Prostate gland (tissue), 2 donors: ENCODE results near the gene DUSP14. TPM values are rescaled to one million over a fixed set of nuclear protein-coding genes. Genes with fewer than 3 reads are reported as not detected.

Experiments used
- DNase-seq: peaks from one replicate; pipeline ENCODE4 v3.0.0-alpha.2; 2019; ENCODE audit warnings: low spot score
- H3K27ac ChIP-seq, 2 donors: fragments of 200-600 bp; sonication (generic); 2 replicates each; pipeline ENCODE4 v1.5.1; 2017 to 2019
- H3K27me3 ChIP-seq: fragments of 200-600 bp; sonication (generic); replicated peaks from 2 replicates; pipeline ENCODE4 v1.5.1; 2019; ENCODE audit not compliant: insufficient read depth
- H3K36me3 ChIP-seq, 2 donors: fragments of 200-600 bp; sonication (generic); 1 replicate in 1 of 2; 2 replicates in 1 of 2; pipeline versions ENCODE4 v1.5.1 to v1.8.1; 2017 to 2019
- H3K4me1 ChIP-seq: fragments of 200-600 bp; sonication (generic); replicated peaks from 2 replicates; pipeline ENCODE4 v1.5.1; 2019
- H3K4me3 ChIP-seq, 2 donors: fragments of 200-600 bp; sonication (generic); 2 replicates each; pipeline ENCODE4 v1.5.1; 2017 to 2019
- H3K9me3 ChIP-seq: fragments of 200-600 bp; sonication (generic); 2 replicates; pipeline ENCODE4 v1.5.1; 2017
- POLR2A ChIP-seq: fragments of 450-650 bp; IDR thresholded peaks from one replicate; pipeline ENCODE4 v1.6.1; 2016; ENCODE audit warnings: antibody characterized with exemption, mild to moderate bottlenecking
- POLR2AphosphoS5 ChIP-seq: sonication (generic); formaldehyde crosslinking; IDR thresholded peaks from one replicate; pipeline ENCODE4 v1.6.1; 2017; ENCODE audit warnings: antibody characterized with exemption
- WGBS: methylation state at CpG from one replicate; pipeline ENCODE4 v1.1.5; 2018; 5-methylcytosine and 5-hydroxymethylcytosine counted together
- intact Hi-C: fragments of 100-400 bp; cut with DNase I; formaldehyde crosslinking; loops from one replicate; pipeline ENCODE4 v1.14.2; 2022
- total RNA-seq, 2 donors: library from RNA; depleted of rRNA; stranded (reverse); fragments of >200 nt; gene quantifications; one replicate each; pipeline ENCODE4 v1.1.0, GENCODE V29; 2016
- TF ChIP-seq, protein P1 (sequence below), 4 experiments: fragments of 200-600 bp in 2 of 4; fragments of 450-650 bp in 2 of 4; sonication (generic) in 2 of 4; IDR thresholded peaks; 1 replicate in 3 of 4; 2 replicates in 1 of 4; pipeline ENCODE4 v1.5.1; 2016 to 2019; ENCODE audit warnings: antibody characterized with exemption in 4 of 4, mild to moderate bottlenecking in 2 of 4, moderate library complexity in 2 of 4

Gene DUSP14
- total RNA-seq, 2 donors from 2014 or later, result 28.7 to 31.0 TPM

DNA sequence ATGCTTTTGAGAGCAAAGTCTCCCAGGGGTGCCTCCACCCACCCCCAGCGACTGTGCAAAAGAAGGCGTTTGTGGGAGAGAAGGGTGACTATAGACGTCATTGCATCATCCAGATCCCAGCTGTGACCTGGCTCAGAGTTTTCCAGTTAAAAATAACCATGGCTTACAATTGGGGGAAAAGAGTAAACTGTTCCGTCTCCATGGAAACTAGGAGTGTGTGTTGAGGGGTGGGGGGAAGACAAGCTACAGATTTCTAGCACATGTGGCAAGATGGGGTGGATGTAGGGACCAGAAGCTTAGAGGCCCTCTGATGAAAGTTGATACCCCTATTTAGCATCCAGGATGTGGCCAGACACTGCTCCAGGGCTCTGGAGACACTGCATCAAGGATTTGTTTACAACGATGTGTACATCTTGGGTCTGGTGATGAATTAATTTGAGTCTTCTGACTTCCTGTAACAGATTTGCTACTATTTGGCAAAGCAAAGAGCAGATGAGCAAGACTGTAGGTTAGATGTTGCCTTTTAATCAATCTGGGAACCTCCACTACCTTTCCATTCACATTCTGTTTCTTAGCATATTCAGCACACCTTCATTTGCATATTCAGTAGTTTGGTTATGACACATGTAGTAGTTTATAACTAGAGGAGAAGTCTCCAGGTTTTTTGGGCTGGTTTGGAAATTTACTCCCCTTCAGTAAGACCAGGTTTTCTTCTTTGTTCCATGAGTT lies 6.2 kb upstream of the DUSP14 start:
- WGBS, result 53% methylated on average over 5 of the region's 5 CpGs
- no peaks in the 10 kb centered on the region for H3K27me3 ChIP-seq

DNA sequence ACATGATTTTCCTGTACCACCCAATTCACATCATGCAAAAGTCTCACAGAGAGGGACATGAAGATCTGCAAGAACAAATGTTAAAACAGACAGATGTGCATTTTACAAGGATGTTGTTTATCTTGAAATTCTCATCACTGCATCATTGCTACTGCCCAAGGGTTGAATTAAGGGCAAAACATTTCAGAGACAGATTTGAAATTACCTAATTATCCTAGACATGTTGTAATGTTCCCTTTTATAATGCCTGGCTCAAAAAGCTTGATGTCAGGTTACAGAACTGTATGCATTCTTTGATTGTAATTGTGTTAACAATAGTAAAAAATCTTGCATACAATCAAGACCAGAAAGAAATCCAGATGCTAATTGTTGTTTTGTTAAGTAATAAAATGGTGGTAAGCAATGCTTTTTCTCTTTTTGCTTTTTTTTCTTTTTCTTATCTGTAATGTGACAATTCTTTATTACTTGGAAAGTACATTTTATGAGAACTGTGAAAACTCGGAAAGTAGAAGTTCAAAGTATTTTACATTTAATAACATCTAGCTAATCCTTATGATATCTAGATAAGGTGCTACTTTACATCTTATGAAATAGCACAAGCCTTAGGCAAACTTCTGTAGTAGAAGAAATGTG lies 3.6 kb upstream of the DUSP14 start:
- Histone ChIP-seq H3K27ac (no peak overlapping the region), H3K36me3 (no peaks in the 10 kb centered on the region), H3K27me3 (no peaks in the 10 kb centered on the region), H3K4me3 (no peak overlapping the region), H3K9me3 (no peaks in the 10 kb centered on the region), H3K4me1 (peaks cover 6% of the 10 kb centered on the region)
- intact Hi-C loops, result no loop called here
- whole genome bisulfite sequencing, result 30% methylated on average over 1 of the region's 1 CpG
- no peak for DNase-seq
- TF ChIP-seq POLR2AphosphoS5, result no peak

More for the DNA sequence above, 6.2 kb upstream of the DUSP14 start:
- intact Hi-C loops, result no loop called here
- no peak overlapping the region for H3K27ac ChIP-seq
- no peaks in the 10 kb centered on the region for H3K9me3 ChIP-seq
- no peaks in the 10 kb centered on the region for H3K36me3 ChIP-seq
- TF ChIP-seq POLR2A (no peak), POLR2AphosphoS5 (no peak)
- TF ChIP-seq, protein P1, sequence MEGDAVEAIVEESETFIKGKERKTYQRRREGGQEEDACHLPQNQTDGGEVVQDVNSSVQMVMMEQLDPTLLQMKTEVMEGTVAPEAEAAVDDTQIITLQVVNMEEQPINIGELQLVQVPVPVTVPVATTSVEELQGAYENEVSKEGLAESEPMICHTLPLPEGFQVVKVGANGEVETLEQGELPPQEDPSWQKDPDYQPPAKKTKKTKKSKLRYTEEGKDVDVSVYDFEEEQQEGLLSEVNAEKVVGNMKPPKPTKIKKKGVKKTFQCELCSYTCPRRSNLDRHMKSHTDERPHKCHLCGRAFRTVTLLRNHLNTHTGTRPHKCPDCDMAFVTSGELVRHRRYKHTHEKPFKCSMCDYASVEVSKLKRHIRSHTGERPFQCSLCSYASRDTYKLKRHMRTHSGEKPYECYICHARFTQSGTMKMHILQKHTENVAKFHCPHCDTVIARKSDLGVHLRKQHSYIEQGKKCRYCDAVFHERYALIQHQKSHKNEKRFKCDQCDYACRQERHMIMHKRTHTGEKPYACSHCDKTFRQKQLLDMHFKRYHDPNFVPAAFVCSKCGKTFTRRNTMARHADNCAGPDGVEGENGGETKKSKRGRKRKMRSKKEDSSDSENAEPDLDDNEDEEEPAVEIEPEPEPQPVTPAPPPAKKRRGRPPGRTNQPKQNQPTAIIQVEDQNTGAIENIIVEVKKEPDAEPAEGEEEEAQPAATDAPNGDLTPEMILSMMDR (IDR thresholded peaks at IDR 0.05), result no peak
- peaks cover 6% of the 10 kb centered on the region for H3K4me1 ChIP-seq
- DNase-seq, result no peak
- no peak overlapping the region for H3K4me3 ChIP-seq

DNA sequence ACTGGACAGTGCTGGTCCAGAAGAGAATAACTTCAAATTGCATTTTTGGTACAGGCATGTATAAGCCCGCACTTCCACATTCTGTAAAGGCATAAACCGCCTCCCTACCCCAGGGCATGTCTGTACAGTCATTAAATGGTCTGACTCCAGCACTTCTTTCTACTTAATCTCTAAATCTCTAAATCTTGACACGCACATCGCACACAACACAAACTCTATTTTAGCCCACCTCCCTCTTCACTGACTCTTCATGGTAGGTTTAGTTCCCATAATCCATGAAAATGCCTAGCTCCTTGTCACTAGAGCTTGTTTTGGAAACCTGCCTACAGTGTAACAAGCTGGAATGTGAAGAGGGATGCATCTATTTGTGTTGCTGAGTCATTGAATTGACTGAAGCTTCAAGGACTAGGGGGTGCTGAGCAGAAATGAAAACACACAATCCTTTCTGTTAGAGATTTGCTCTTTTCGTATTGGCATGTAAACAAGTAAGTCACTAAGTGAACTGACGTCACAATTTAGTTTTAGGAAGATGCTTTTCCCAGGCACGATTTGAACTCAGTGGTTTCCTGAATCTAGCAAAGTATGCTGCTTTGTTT lies 1.6 kb upstream of the DUSP14 start:
- Histone ChIP-seq H3K4me3 (peak overlapping the region in 1 of 2 donors; percentile 81), H3K9me3 (no peaks in the 10 kb centered on the region), H3K36me3 (no peaks in the 10 kb centered on the region), H3K4me1 (peaks cover 6% of the 10 kb centered on the region), H3K27me3 (no peaks in the 10 kb centered on the region), H3K27ac (peak overlapping the region; percentile 83 to 90)
- peak; percentile 44 for DNase-seq
- TF ChIP-seq POLR2AphosphoS5 (peak; percentile 72), POLR2A (no peak)
- intact Hi-C loops, result no loop called here
- WGBS, result 7% methylated on average over 7 of the region's 7 CpGs

DNA sequence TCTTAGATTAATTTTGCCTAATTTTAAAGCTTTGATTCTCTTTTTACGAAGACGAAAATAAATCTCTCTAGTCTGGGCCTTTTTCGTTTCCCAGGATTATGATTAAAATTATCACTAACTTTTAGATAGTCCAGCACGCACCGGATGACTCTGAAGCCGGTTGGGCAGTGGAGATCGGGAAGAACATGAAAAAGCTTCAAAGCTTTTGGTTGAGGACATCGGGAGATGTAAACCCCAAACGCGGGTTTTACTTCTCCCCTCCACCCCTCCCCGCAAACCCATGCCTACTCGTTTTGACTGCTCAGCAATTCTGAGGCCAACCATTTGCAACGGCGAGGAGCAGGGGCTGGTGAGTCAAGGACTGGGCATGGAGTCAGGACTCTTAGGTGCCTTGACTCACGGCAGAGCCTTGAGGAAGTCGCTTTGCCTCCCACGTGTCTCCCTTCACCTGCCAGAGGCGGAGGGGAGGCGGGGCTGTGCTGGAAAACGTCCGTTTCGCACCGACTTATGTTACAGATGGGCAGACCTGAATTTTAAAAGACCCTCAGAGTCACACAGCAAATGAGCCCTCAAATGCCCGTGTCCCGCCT lies 989 bp upstream of the DUSP14 start:
- H3K27ac ChIP-seq, result peak overlapping the region; percentile 83 to 90
- H3K4me3 ChIP-seq, result peak overlapping the region; percentile 81 to 85
- DNase-seq, result peak; percentile 91
- H3K9me3 ChIP-seq, result no peaks in the 10 kb centered on the region
- H3K27me3 ChIP-seq, result no peaks in the 10 kb centered on the region
- under 1% methylated on average over 25 of the region's 25 CpGs for WGBS
- H3K4me1 ChIP-seq, result peaks cover 6% of the 10 kb centered on the region
- no peaks in the 10 kb centered on the region for H3K36me3 ChIP-seq
- intact Hi-C loops, result no loop called here
- TF ChIP-seq POLR2AphosphoS5 (peak; percentile 82), POLR2A (peak; percentile 33)
- TF ChIP-seq, protein P1 (IDR thresholded peaks at IDR 0.05), result no peak

DNA sequence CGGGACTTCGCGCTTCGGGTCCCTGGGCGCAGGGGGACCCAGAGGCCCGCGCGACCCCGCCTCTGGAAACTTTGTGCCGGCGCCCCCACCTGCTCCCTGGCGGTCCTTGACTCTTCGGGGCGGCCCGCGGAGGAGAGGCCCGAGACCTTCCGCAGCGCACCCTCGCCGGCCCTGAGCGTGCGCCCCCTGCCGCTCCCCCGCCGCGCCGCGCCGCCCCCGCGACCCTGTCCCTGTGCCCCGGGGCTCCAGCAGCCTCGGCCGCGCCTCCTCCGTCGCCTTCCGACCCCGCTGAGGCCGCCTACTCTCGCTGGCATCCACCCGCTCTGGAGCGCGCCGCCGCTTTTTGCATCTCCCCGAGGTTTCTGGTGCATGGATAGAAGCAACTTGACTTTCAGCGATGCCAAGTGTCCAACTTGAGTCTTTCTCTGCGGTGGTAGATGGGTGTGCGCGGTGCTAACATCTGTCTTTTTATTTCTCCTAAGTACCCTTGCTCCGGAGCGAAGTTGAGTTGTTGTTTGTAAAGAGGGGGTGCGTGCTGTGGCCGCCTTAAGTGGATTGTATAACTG lies 414 bp downstream of the DUSP14 start:
- no peaks in the 10 kb centered on the region for H3K9me3 ChIP-seq
- H3K27ac ChIP-seq, result peak overlapping the region; percentile 81 to 83
- TF ChIP-seq POLR2AphosphoS5 (peak; percentile 16), POLR2A (no peak)
- TF ChIP-seq, protein P1 (IDR thresholded peaks at IDR 0.05), result peak in 2 of 4 experiments; percentile 19 to 23
- peak; percentile 45 for DNase-seq
- H3K4me1 ChIP-seq, result peaks cover 6% of the 10 kb centered on the region
- H3K36me3 ChIP-seq, result no peaks in the 10 kb centered on the region
- WGBS, result under 1% methylated on average over 42 of the region's 56 CpGs
- H3K27me3 ChIP-seq, result no peaks in the 10 kb centered on the region
- H3K4me3 ChIP-seq, result peak overlapping the region; percentile 81 to 85
- intact Hi-C loops, result loop anchor here (2.0 kb wide), 1 partner anchor 83 kb away; the partner anchor contains the start of genes ACACA and TADA2A
